HepG2 (cell line): ENCODE data around the gene USP5. TPM values are rescaled to one million over a fixed set of nuclear protein-coding genes. Genes with fewer than 3 reads are reported as not detected.

ENCODE experiments used
- AGO1 ChIP-seq: fragments of 200-400 bp; formaldehyde crosslinking; IDR thresholded peaks from 2 replicates; pipeline ENCODE4 v1.6.1; 2017; ENCODE audit warnings: mild to moderate bottlenecking, low read depth, low read length, moderate library complexity; ENCODE audit not compliant: poor library complexity, severe bottlenecking
- CHCHD3 ChIP-seq: sonication (generic); formaldehyde crosslinking; IDR thresholded peaks from 2 replicates; pipeline ENCODE4 v1.8.0; 2022; ENCODE audit warnings: mild to moderate bottlenecking, missing genetic modification reagents, moderate library complexity
- KDM5B ChIP-seq: sonication (generic); formaldehyde crosslinking; IDR thresholded peaks from 2 replicates; pipeline ENCODE4 v1.4.0; 2020; ENCODE audit warnings: missing genetic modification reagents, mild to moderate bottlenecking, borderline replicate concordance
- MYNN ChIP-seq: sonication (generic); formaldehyde crosslinking; IDR thresholded peaks from 2 replicates; pipeline ENCODE4 v1.4.0; 2020; ENCODE audit warnings: mild to moderate bottlenecking, low read depth, missing genetic modification reagents
- NR2F1 ChIP-seq, 2 experiments: fragments of 450-650 bp in 1 of 2; formaldehyde crosslinking in 1 of 2; IDR thresholded peaks; 2 replicates each; pipeline versions ENCODE4 v1.5.0 to v1.6.1; 2016 to 2020; ENCODE audit warnings: mild to moderate bottlenecking in 1 of 2, missing compliant biosample characterization in 1 of 2, missing genetic modification reagents in 1 of 2, moderate library complexity in 1 of 2
- TCF12 ChIP-seq, 2 experiments: fragments of 450-650 bp in 1 of 2; sonication (generic) in 1 of 2; formaldehyde crosslinking in 1 of 2; IDR thresholded peaks; 2 replicates each; pipeline versions ENCODE4 v1.6.1 to v1.8.0; 2017 to 2022; ENCODE audit warnings: antibody characterized with exemption in 1 of 2, mild to moderate bottlenecking in 1 of 2, missing genetic modification reagents in 1 of 2, moderate library complexity in 1 of 2
- THAP11 ChIP-seq: IDR thresholded peaks from 2 replicates; pipeline ENCODE4 v1.6.1; 2016; ENCODE audit warnings: missing biosample characterization, missing genetic modification reagents
- ZC3H13 ChIP-seq: sonication (generic); formaldehyde crosslinking; IDR thresholded peaks from 2 replicates; pipeline ENCODE4 v1.8.1; 2023; ENCODE audit warnings: mild to moderate bottlenecking, missing genetic modification reagents, moderate library complexity
- ZNF205 ChIP-seq: IDR thresholded peaks from 2 replicates; pipeline ENCODE4 v1.6.1; 2018; ENCODE audit warnings: missing biosample characterization, missing genetic modification reagents
- ZNF264 ChIP-seq: sonication (generic); formaldehyde crosslinking; IDR thresholded peaks from 2 replicates; pipeline ENCODE4 v1.4.0; 2020; ENCODE audit warnings: missing genetic modification reagents
- ZNF3 ChIP-seq: IDR thresholded peaks from 2 replicates; pipeline ENCODE4 v1.7.0; 2017; ENCODE audit warnings: inconsistent platforms
- ZNF501 ChIP-seq: sonication (generic); formaldehyde crosslinking; IDR thresholded peaks from 2 replicates; pipeline ENCODE4 v1.5.1; 2020; ENCODE audit warnings: mild to moderate bottlenecking, moderate library complexity, missing genetic modification reagents
- ZNF678 ChIP-seq: sonication (generic); formaldehyde crosslinking; IDR thresholded peaks from 2 replicates; pipeline ENCODE4 v1.4.0; 2020; ENCODE audit warnings: mild to moderate bottlenecking, missing genetic modification reagents
- ZNF747 ChIP-seq: sonication (generic); formaldehyde crosslinking; IDR thresholded peaks from 2 replicates; pipeline ENCODE4 v1.8.1; 2023; ENCODE audit warnings: missing genetic modification reagents, mild to moderate bottlenecking, borderline replicate concordance
- ZNF761 ChIP-seq: sonication (generic); formaldehyde crosslinking; conservative IDR thresholded peaks from 2 replicates; pipeline ENCODE4 v1.4.0; 2020; ENCODE audit warnings: mild to moderate bottlenecking, missing genetic modification reagents
- polyA plus RNA-seq, 8 experiments: library from polyadenylated mRNA; depleted of rRNA in 3 of 8; stranded (reverse) in 7 of 8; unstranded in 1 of 8; fragments of >200 nt; fragmentation: Illumina TruSeq in 4 of 8; extraction: Trizol in 4 of 8; gene quantifications; 2 replicates each; pipeline versions ENCODE4 v1.2.1 to v1.2.3, GENCODE V29; 2011 to 2016; ENCODE audit warnings: low read depth in 4 of 8, missing spikeins in 1 of 8, mixed read lengths in 1 of 8; ENCODE audit not compliant: insufficient read depth in 1 of 8
- total RNA-seq, 5 experiments: library from RNA; depleted of rRNA; stranded (reverse); fragments of >200 nt; fragmentation: Illumina TruSeq; extraction: Trizol; gene quantifications; 2 replicates each; pipeline ENCODE4 v1.2.3, GENCODE V29; 2016; ENCODE audit warnings: low read depth in 1 of 5
- TF ChIP-seq, protein P1 (sequence below): sonication (generic); formaldehyde crosslinking; IDR thresholded peaks from 2 replicates; pipeline ENCODE4 v1.9.0; 2021; ENCODE audit warnings: missing genetic modification reagents, borderline replicate concordance
- TF ChIP-seq, protein P2 (sequence below): sonication (generic); formaldehyde crosslinking; IDR thresholded peaks from 2 replicates; pipeline ENCODE4 v1.8.0; 2022; ENCODE audit warnings: mild to moderate bottlenecking, missing genetic modification reagents
- TF ChIP-seq, protein P3 (sequence below): sonication (generic); formaldehyde crosslinking; IDR thresholded peaks from 2 replicates; pipeline ENCODE4 v1.4.0; 2020; ENCODE audit warnings: mild to moderate bottlenecking, missing genetic modification reagents
- TF ChIP-seq, protein P4 (sequence below): sonication (generic); formaldehyde crosslinking; IDR thresholded peaks from 2 replicates; pipeline ENCODE4 v1.5.1; 2020; ENCODE audit warnings: missing genetic modification reagents, mild to moderate bottlenecking, borderline replicate concordance
- TF ChIP-seq, protein P5 (sequence below): sonication (generic); formaldehyde crosslinking; IDR thresholded peaks from 2 replicates; pipeline ENCODE4 v1.4.0; 2020; ENCODE audit warnings: missing genetic modification reagents, mild to moderate bottlenecking, borderline replicate concordance

USP5 gene
- total and polyA plus RNA-seq, 2 of the 13 experiments (the other 11 are each of a cell fraction or from before 2014, with no cell fraction given): 39.6 to 56.0 TPM

DNA sequence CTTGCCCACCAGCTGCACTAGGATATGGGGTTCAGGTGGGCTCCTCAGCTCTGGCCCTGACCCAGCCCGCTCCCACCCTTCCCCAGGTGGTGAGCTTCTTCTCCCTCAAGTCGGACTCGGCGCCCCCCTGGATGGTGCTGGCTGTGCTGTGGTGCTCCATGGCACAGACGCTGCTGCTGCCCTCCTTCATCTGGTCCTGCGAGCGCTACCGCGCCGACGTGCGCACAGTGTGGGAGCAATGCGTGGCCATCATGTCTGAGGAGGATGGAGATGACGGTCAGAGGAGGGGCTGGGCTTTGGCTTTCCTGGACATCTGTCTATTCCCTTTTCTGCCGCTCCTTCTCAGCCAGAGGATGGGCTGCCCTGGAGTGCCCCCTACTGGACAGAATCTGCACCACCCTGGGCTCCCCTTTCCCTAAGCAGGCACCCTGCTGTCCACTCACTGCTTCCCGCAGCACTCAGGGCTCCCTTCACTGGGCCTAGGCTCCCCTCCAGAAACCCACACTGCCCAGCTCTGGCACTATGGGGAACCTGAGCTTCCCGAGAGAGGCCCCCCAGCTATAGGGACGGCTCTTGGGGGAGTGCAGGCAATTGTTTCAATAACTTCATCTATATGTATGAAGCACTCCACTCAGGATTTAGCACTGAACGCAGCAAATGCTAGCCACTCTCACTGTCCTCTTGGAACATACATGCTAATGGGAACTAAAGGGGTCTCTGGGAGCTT, 26.4 kb upstream of the USP5 start (continued):
- TF ChIP-seq, protein P1, sequence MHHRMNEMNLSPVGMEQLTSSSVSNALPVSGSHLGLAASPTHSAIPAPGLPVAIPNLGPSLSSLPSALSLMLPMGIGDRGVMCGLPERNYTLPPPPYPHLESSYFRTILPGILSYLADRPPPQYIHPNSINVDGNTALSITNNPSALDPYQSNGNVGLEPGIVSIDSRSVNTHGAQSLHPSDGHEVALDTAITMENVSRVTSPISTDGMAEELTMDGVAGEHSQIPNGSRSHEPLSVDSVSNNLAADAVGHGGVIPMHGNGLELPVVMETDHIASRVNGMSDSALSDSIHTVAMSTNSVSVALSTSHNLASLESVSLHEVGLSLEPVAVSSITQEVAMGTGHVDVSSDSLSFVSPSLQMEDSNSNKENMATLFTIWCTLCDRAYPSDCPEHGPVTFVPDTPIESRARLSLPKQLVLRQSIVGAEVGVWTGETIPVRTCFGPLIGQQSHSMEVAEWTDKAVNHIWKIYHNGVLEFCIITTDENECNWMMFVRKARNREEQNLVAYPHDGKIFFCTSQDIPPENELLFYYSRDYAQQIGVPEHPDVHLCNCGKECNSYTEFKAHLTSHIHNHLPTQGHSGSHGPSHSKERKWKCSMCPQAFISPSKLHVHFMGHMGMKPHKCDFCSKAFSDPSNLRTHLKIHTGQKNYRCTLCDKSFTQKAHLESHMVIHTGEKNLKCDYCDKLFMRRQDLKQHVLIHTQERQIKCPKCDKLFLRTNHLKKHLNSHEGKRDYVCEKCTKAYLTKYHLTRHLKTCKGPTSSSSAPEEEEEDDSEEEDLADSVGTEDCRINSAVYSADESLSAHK (CRISPR knock-in tag): no peak
- TF ChIP-seq TCF12 (IDR thresholded peaks at IDR 0.05) (no peak), TCF12 (CRISPR knock-in tag; IDR thresholded peaks at IDR 0.05) (no peak), ZNF761 (CRISPR knock-in tag) (no peak), ZC3H13 (CRISPR knock-in tag) (no peak), ZNF264 (CRISPR knock-in tag) (no peak), MYNN (CRISPR knock-in tag) (no peak), ZNF678 (CRISPR knock-in tag) (no peak), AGO1 (peak; percentile 97), ZNF205 (CRISPR knock-in tag) (no peak), ZNF3 (CRISPR knock-in tag) (no peak), ZNF747 (CRISPR knock-in tag) (no peak), CHCHD3 (no peak), THAP11 (CRISPR knock-in tag) (no peak), KDM5B (CRISPR knock-in tag) (peak; percentile 37; the same call in 1 of the 2 replicates), NR2F1 (CRISPR knock-in tag; IDR thresholded peaks at IDR 0.05) (no peak), ZNF501 (CRISPR knock-in tag) (0 out of 2 replicates have a peak, but pooled peaks have one; percentile 15)
- TF ChIP-seq, protein P2, sequence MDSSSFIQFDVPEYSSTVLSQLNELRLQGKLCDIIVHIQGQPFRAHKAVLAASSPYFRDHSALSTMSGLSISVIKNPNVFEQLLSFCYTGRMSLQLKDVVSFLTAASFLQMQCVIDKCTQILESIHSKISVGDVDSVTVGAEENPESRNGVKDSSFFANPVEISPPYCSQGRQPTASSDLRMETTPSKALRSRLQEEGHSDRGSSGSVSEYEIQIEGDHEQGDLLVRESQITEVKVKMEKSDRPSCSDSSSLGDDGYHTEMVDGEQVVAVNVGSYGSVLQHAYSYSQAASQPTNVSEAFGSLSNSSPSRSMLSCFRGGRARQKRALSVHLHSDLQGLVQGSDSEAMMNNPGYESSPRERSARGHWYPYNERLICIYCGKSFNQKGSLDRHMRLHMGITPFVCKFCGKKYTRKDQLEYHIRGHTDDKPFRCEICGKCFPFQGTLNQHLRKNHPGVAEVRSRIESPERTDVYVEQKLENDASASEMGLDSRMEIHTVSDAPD: no peak
- TF ChIP-seq, protein P3, sequence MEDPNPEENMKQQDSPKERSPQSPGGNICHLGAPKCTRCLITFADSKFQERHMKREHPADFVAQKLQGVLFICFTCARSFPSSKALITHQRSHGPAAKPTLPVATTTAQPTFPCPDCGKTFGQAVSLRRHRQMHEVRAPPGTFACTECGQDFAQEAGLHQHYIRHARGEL (CRISPR knock-in tag): no peak
- TF ChIP-seq, protein P4, sequence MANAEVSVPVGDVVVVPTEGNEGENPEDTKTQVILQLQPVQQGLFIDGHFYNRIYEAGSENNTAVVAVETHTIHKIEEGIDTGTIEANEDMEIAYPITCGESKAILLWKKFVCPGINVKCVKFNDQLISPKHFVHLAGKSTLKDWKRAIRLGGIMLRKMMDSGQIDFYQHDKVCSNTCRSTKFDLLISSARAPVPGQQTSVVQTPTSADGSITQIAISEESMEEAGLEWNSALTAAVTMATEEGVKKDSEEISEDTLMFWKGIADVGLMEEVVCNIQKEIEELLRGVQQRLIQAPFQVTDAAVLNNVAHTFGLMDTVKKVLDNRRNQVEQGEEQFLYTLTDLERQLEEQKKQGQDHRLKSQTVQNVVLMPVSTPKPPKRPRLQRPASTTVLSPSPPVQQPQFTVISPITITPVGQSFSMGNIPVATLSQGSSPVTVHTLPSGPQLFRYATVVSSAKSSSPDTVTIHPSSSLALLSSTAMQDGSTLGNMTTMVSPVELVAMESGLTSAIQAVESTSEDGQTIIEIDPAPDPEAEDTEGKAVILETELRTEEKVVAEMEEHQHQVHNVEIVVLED (CRISPR knock-in tag): no peak
- TF ChIP-seq, protein P5, sequence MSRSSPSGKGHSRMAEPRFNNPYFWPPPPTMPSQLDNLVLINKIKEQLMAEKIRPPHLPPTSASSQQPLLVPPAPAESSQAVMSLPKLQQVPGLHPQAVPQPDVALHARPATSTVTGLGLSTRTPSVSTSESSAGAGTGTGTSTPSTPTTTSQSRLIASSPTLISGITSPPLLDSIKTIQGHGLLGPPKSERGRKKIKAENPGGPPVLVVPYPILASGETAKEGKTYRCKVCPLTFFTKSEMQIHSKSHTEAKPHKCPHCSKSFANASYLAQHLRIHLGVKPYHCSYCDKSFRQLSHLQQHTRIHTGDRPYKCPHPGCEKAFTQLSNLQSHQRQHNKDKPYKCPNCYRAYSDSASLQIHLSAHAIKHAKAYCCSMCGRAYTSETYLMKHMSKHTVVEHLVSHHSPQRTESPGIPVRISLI (CRISPR knock-in tag): no peak
